SK-MEL-5 (cell line): ENCODE data around the gene DEPDC4. TPM values are rescaled to one million over a fixed set of nuclear protein-coding genes. Genes with fewer than 3 reads are reported as not detected.

Experiments
- DNase-seq: peaks from one replicate; pipeline ENCODE4 v3.0.0-alpha.2; 2016; ENCODE audit warnings: low read depth, low spot score
- in situ Hi-C: cut with HindIII; loops from 2 replicates; pipeline ENCODE4 v1.10.0; 2016; ENCODE audit warnings: low sequenced_read_pairs, high pct_unique_total_duplicates, low pct_unique_long_range_greater_than_20kb
- small RNA-seq, 2 experiments: library from RNA; depleted of rRNA; stranded (forward); fragments of <200 nt; gene quantifications; one replicate each; pipeline ENCODE3, GENCODE V24; 2014
- total RNA-seq: library from RNA; depleted of rRNA; stranded (reverse); fragments of >200 nt; shearing (Covaris generic); gene quantifications from 2 replicates; pipeline ENCODE4 v1.2.3, GENCODE V29; 2014; rRNA removed

The DEPDC4 gene
- total RNA-seq, 1 experiment from 2014 or later = 2.5 TPM

DNA sequence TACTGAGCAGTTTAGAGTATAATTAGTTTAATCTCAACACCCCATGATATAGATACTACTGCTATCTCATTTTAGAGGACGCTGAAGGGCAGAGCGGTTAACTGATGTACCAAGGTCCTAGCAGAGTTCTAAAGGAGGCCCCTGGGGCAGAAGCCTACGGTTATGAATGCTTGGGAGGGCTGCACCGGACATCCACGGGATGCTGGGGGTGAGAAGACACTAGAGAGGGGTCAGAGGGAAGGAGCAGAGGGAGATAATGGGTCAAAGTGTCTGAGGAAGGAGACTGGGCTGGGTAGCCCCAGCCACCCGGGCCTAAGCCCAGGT is 67.9 kb downstream of the DEPDC4 start:
- in situ Hi-C loops = no loop called here
- no peak for DNase-seq

- no peak for DNase-seq
- in situ Hi-C loops = no loop called here
Measured at GRCh38 chr12:100197486-100197885, 69.4 kb downstream of the DEPDC4 start.

DNA sequence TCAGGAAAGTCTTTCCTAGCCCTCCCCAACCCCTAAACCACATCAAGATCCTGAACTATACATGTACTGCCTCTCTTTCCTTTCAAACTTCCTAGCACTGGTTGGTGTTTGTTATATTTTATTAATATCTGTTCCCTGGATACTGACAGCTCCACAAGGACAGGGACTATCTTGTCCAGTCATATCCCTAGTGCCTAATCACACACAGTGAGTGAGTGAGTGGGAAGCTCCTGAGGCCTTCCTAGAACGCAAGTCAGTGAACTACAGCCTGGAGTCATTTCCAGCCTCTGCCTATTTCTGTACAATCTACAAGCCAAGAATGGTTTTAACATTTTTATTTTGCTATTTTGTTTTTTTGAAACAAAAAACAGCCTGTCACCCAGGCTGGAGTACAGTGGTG is 73.8 kb downstream of the DEPDC4 start:
- in situ Hi-C loops = no loop called here
- DNase-seq = no peak

Small RNA genes lying within 50 kb of the gene (small RNA-seq; reads per million reads assigned to genes)
- 0 reads per million in 2 experiments for gene RF00019

Other genes starting within 250 kb of the DEPDC4 start
- 15.0 and 16.8 TPM in 2 replicates for gene BLTP3B, start 124.2 kb downstream of the DEPDC4 start, total RNA-seq
- gene ACTR6, start 66.3 kb downstream of the DEPDC4 start, total RNA-seq = 36.0 and 39.1 TPM in 2 replicates
- 42.1 and 45.1 TPM in 2 replicates for gene SCYL2, start 98 bp upstream of the DEPDC4 start, total RNA-seq
- gene SLC17A8, start 90.0 kb upstream of the DEPDC4 start, total RNA-seq = 0.11 TPM in 1 of 2 replicates, not detected in the other
- gene NR1H4, start 206.8 kb upstream of the DEPDC4 start, total RNA-seq = 0.05 and 0.11 TPM in 2 replicates